Right lobe of liver (tissue), 4 donors: ENCODE results near the gene DCXR.

Experiments used
- CTCF ChIP-seq, 4 donors: fragments of 200-600 bp in 3 of 4; fragments of 450-650 bp in 1 of 4; IDR thresholded peaks; one replicate each; pipeline versions ENCODE4 v1.5.1 to v1.8.0; 2016 to 2022; ENCODE audit warnings: antibody characterized with exemption in 4 of 4, mild to moderate bottlenecking in 2 of 4
- POLR2A ChIP-seq: fragments of 450-650 bp; IDR thresholded peaks from one replicate; pipeline ENCODE4 v1.6.1; 2017; ENCODE audit warnings: antibody characterized with exemption, mild to moderate bottlenecking
- donor health status: DM: no; HTN: no; CAD: no.
- donor health status: DM: no; HTN: no; CAD: no.
- donor health status: DM: no; HTN: yes; CAD: no.

- TF ChIP-seq CTCF (IDR thresholded peaks at IDR 0.05) = no peak
- no peak for TF ChIP-seq POLR2A
Observed at GRCh38 chr17:82024859-82025258, 12.6 kb downstream of the DCXR start.
